GM19324 (cell line): ENCODE data around the gene INF2.

Source experiments
- ATAC-seq: cut with Tn5 transposase; IDR thresholded peaks from one replicate; pipeline ENCODE4 v1.9.1; 2021; ENCODE audit warnings: mild to moderate bottlenecking, moderate library complexity; ENCODE audit not compliant: unreplicated experiment, low FRiP score

The INF2 gene

DNA sequence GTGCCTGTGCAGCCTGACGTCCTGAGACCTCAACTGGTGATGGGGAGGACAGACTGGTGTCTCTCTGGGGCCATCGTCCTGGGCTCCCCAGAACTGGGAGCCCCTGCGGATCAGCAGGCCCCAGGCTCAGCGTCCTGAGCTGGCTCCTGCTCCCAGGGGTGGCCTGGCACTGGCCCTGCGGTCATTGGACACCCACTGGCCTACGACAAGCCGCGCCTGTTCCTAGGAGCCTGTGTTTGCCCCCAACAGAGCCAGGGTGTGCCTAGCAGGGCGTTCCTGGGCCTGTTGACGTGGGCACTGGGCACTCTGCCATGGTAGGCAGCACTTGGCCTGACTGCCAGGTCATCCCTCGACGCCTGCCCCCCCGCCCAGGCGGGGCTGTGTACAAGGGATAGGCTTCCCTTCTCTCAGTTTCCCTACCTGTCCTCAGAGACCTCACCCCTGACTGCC, 43.0 kb downstream of the INF2 start:
- ATAC-seq: no peak

DNA sequence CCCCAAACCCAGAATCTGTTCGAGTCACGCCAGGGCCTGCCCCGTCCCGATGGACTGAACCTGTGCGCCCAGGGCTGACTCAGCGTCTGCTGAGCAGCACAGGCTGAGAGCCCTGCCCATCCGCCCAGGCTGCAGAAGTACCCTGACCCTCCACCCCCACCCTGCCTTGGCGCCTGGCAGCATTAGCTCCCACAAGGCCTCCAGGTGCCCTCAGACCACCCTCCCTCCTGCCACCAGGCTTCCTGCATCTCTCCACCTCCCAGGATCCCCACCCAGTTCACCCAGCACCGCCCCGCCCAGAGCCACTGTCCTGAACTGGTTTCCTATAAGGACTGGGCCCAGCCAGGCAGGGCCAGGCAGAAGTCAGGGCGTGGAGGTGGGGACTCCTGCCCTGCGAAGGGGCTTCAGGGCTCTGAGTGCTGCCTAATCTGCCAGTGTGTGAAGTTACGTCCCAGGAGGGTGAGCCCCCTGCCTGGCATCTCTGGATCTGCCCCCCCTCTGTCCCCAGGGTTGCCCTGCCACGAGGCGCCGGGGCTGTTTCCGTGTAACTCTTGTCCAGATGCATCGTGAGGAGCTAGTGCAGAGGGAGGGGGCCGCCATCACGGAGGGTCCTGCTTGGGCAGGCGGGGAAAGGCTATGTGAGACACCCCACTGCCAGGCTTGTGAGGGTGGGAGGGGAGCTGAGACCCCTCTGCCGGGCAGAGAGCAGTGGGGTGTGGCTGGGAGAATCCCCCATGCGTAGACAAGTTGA, 43.7 kb downstream of the INF2 start:
- no peak for ATAC-seq

- ATAC-seq: no peak
These were observed 44.7 kb downstream of the INF2 start for GRCh38 chr14:104734051-104734587.

DNA sequence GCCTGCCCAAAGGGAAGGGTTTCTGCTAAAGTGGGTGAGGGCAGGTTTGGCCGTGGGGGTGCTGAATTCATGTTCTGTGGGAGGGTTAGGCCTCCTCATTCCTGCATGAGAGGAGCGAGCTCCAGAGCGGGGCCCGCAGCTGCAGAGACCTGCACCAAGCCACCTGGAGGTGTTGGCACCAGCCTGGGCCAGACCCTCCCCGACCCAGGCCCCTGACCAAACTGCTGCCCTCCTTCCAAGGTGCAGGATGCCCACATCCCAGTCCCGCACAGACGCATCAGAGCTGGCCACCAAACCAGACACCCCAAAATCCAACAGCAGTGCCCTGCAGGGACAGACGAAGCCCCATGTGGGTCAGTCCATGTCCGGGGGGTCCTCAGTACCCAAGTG, 45.2 kb downstream of the INF2 start:
- no peak for ATAC-seq

- ATAC-seq: no peak
These were observed 45.8 kb downstream of the INF2 start for GRCh38 chr14:104734991-104735779.

GRCh38 chr14:104735830-104736642, 46.6 kb downstream of the INF2 start:
- ATAC-seq: no peak

DNA sequence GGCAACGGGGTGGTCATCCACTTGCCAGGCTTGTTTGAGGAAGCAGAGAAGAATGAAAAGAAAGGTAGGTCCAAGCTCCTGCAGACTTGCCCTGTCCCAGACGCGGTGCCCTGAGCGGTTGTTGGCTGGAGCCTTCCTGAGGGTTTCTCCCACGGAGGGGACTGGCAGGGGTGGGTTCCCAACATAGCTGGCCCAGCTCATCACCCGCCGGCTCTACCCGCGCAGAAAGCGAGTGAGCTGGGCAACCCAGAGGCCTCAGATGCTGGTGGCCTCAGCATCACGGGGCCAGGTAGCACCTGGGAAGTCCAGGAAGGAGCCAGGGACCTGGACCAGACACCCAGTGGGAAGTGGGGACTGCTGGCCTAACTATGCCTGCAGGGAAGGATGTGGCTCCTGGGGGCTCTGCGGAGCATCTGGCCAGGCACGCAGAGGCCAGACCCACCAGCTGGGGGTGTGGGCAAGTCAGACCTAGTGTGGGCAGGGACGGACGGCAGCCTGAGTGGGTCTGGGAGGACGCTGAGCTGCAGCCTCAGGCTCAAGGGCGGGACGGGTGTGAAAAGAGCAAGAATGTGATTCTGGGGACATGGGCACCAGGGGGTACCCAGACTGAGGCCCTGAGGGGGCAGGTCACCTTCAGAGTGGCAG, 49.1 kb downstream of the INF2 start:
- ATAC-seq: no peak

GRCh38 chr14:104739026-104739425, 49.6 kb downstream of the INF2 start:
- ATAC-seq: no peak

DNA sequence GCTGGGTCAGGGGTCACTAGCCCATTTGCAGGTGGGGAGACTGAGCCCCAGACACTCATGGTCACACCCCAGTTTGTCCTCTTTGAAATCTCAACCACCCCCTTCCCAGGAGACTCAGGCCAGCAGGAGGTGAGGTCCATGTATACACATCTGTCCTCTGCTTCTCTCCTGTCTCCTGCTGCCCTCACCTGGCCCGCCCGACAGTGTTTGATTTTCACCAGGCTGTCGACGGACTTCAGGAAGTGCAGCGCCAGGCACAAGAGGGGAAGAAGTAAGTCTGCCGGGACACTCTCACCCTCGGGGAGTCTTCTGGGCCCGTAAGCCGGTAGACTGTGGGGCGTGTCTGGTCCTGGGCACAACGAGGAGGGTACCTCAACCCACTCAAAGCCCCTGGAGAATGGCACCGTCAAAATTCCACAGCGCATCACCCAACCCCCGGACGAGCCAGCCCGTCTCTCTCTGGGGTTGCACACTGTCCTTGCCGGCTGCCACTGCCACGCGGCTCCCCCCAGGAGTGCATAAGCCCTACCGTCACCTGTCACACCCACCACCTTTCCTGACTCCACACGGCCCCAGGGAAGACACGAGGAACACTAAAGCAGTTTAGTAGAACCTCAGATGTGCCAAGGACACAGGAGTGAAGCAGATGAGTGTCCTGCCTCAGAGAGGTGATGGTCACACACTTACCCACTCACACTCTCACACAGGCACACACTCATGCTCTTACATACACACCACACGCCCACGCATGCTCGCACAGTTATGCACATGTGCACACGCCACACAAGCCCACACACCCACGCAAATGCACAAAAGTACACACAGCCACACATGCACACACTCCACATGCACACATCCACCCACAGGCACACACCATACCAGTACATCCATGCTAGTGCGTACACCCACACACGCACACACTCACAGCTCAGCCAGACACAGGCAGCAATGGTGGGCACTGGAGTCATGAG, 50.4 kb downstream of the INF2 start:
- ATAC-seq: no peak

GRCh38 chr14:104741108-104741802, 51.8 kb downstream of the INF2 start:
- no peak for ATAC-seq

DNA sequence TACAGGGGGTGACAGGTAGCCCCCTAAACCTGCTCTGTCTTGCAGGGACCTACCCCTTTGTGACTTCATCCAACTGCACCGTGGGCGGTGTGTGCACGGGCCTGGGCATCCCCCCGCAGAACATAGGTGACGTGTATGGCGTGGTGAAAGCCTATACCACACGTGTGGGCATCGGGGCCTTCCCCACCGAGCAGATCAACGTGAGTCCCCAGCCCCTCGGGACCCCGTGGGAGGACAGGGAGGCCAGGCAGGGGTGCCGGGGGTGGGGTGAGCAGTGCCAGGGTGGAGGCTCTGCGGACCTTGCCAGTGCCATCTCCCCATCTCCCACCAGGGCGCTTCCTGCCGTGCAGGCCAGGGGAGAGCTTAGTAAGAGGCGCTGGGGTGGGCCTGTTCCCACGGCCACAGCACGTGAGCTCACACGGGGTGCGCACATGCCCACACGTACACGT, 52.4 kb downstream of the INF2 start:
- ATAC-seq: no peak

DNA sequence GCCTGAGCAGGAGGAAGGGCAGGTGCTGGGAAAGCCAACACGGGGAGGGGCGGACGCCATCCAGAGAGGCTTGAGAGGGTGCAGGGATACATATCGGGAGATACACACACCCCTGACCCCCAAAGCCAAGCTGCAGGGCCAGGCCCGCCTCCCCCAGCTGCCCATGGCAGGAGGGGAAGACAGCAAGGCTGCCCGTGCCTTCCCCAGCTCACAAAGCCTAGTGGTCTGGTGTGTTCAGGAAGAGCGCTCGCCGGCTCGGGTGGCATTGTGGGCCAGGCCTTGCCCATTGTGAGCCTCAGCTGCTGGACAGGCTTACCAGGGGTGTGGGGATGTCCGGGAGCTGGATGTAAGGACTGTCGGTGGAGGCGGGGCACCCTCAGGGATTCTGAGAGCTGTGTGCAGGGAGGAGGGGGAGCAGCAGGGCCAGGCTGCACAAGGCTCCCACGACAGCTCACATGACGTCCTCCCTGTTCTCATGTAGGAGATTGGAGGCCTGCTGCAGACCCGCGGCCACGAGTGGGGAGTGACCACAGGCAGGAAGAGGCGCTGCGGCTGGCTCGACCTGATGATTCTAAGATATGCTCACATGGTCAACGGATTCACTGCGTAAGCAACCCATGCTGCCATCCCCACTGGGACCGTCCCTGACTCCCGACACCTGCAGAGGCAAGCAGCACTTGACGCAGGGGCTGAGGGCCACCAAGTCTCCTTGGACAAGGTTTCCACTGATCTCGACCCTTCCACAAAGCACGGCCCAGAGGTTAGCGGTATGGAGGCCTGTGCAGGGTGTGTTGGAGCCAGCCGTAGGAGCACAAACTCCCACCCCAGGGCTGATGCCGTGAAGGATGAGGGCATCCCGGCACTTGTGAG, 53.4 kb downstream of the INF2 start:
- no peak for ATAC-seq

- no peak for ATAC-seq
These were observed 54.3 kb downstream of the INF2 start for GRCh38 chr14:104743461-104744380.

DNA sequence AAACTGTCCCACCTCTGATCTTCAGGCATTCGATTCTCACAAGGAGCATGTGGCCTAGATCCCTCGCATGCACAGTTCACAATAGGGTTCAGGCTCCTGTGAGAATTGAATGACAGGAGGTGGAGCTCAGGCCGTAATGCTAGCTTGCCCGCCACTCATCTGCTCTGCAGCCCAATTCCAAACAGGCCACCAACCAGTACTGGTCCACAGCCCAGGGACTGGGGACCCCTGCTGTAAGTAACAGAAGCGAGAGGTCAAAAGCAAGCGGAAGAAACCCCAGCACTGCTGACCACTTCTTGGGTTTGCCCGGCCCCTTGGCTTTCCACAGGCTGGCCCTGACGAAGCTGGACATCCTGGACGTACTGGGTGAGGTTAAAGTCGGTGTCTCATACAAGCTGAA, 55.1 kb downstream of the INF2 start:
- no peak for ATAC-seq

- ATAC-seq: no peak
These were observed 56.0 kb downstream of the INF2 start for GRCh38 chr14:104745431-104745830.

DNA sequence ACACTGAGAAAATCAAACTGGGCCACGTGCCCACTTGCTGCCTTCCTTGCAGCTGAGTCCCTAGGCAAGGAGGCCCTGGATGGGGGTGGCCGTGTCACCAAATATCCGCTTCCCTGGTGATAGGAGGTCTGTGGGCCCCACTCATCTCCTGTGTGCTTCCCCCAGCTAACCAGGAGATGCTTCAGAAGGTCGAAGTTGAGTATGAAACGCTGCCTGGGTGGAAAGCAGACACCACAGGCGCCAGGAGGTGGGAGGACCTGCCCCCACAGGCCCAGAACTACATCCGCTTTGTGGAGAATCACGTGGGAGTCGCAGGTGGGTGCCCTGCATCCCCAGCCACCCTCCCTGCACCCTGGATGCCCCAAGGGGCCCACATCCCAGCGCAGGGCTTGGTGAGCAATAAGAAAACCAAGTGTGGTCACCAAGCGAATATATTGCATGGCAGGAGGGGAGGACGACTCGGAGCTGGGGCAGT, 56.7 kb downstream of the INF2 start:
- no peak for ATAC-seq
